ENCODE results near the gene SLC5A10.

SLC5A10 gene

GRCh38 chr17:19003543-19004420 lies 51.8 kb downstream of the SLC5A10 start:
- peak; percentile 38 for DNase-seq (ENCODE audit: low read depth)

GRCh38 chr17:19004421-19005136 lies 52.6 kb downstream of the SLC5A10 start, which contains the start of gene FAM83G:
FAM83G (minus strand) TSS chr17:19004764; CDS start chr17:19004041, 723 bp downstream.
- DNase-seq (ENCODE audit: low read depth) = peak; percentile 85

- DNase-seq (ENCODE audit: low read depth) = no peak
Observed at GRCh38 chr17:19005137-19005773, 53.3 kb downstream of the SLC5A10 start.

GRCh38 chr17:19005789-19006430 lies 53.9 kb downstream of the SLC5A10 start:
- no peak for DNase-seq (ENCODE audit: low read depth)

GRCh38 chr17:19006698-19007097 lies 54.7 kb downstream of the SLC5A10 start:
- DNase-seq (ENCODE audit: low read depth) = no peak

- no peak for DNase-seq (ENCODE audit: low read depth)
Observed at GRCh38 chr17:19009970-19010369, 58.0 kb downstream of the SLC5A10 start.

GRCh38 chr17:19010729-19011505 lies 59.0 kb downstream of the SLC5A10 start:
- no peak for DNase-seq (ENCODE audit: low read depth)

GRCh38 chr17:19011581-19011980 lies 59.6 kb downstream of the SLC5A10 start:
- DNase-seq (ENCODE audit: low read depth) = no peak

- DNase-seq (ENCODE audit: low read depth) = no peak
Observed at GRCh38 chr17:19012171-19013080, 60.5 kb downstream of the SLC5A10 start.

GRCh38 chr17:19013226-19013625 lies 61.3 kb downstream of the SLC5A10 start:
- no peak for DNase-seq (ENCODE audit: low read depth)

GRCh38 chr17:19013806-19014627 lies 62.1 kb downstream of the SLC5A10 start:
- DNase-seq (ENCODE audit: low read depth) = no peak

GRCh38 chr17:19014628-19015215 lies 62.8 kb downstream of the SLC5A10 start:
- DNase-seq (ENCODE audit: low read depth) = no peak

GRCh38 chr17:19015428-19015827 lies 63.5 kb downstream of the SLC5A10 start:
- no peak for DNase-seq (ENCODE audit: low read depth)

- DNase-seq (ENCODE audit: low read depth) = no peak
Observed at GRCh38 chr17:19016297-19016696, 64.3 kb downstream of the SLC5A10 start.

- DNase-seq (ENCODE audit: low read depth) = no peak
Observed at GRCh38 chr17:19016881-19017280, 64.9 kb downstream of the SLC5A10 start.

- DNase-seq (ENCODE audit: low read depth) = no peak
Observed at GRCh38 chr17:19017401-19017800, 65.4 kb downstream of the SLC5A10 start.

GRCh38 chr17:19017804-19018599 lies 66.0 kb downstream of the SLC5A10 start:
- DNase-seq (ENCODE audit: low read depth) = no peak

- DNase-seq (ENCODE audit: low read depth) = no peak
Observed at GRCh38 chr17:19018600-19018950, 66.6 kb downstream of the SLC5A10 start.
